NCI-H345 treated with DMSO at 0.1 percent for 48 hours (cell line): ENCODE results near the gene SEC11A.
"Not testable (repeated sequence)": the region's sequence is repeated elsewhere in the genome, so short reads cannot be mapped to it uniquely, and the experiment has no call there.

Experiments used
- DNase-seq: peaks from one replicate; lab custom pipeline; 2025; ENCODE audit not compliant: unreplicated experiment; lab: John Stamatoyannopoulos, UW

SEC11A gene

GRCh38 chr15:84645496-84645895, 70.4 kb downstream of the SEC11A start:
- no peak for DNase-seq

GRCh38 chr15:84643838-84644237, 72.1 kb downstream of the SEC11A start:
- DNase-seq, result no peak

- not testable (repeated sequence) for DNase-seq
These were observed 73.3 kb downstream of the SEC11A start for GRCh38 chr15:84642640-84643039.

GRCh38 chr15:84641871-84642270, 74.1 kb downstream of the SEC11A start:
- DNase-seq, result not testable (repeated sequence)

GRCh38 chr15:84638103-84638502, 77.8 kb downstream of the SEC11A start:
- DNase-seq, result no peak

GRCh38 chr15:84634228-84634837, 81.6 kb downstream of the SEC11A start:
- no peak for DNase-seq

GRCh38 chr15:84633311-84634227, 82.4 kb downstream of the SEC11A start:
- DNase-seq, result no peak

- DNase-seq, result no peak
These were observed 84.2 kb downstream of the SEC11A start for GRCh38 chr15:84631706-84632272.

GRCh38 chr15:84629033-84629432, 86.9 kb downstream of the SEC11A start:
- no peak for DNase-seq

GRCh38 chr15:84625123-84625522, 90.8 kb downstream of the SEC11A start:
- no peak for DNase-seq

GRCh38 chr15:84624359-84624758, 91.6 kb downstream of the SEC11A start:
- no peak for DNase-seq

- DNase-seq, result no peak
These were observed 94.5 kb downstream of the SEC11A start for GRCh38 chr15:84621358-84621979.

- DNase-seq, result no peak
These were observed 95.3 kb downstream of the SEC11A start for GRCh38 chr15:84620626-84621025.
